ENCODE results near the gene FGF14.

Gene FGF14

GRCh38 chr13:101828119-101828518 is 573.7 kb downstream of the FGF14 start:
- Mint-ChIP-seq H3K4me3 (no peak overlapping the region), H3K4me1 (ENCODE audit: low read depth) (no peaks in the 10 kb centered on the region), H3K27me3 (peaks cover 4% of the 10 kb centered on the region), H3K27ac (no peak overlapping the region), H3K9me3 (no peaks in the 10 kb centered on the region), H3K36me3 (ENCODE audit: low read depth) (no peaks in the 10 kb centered on the region)

DNA sequence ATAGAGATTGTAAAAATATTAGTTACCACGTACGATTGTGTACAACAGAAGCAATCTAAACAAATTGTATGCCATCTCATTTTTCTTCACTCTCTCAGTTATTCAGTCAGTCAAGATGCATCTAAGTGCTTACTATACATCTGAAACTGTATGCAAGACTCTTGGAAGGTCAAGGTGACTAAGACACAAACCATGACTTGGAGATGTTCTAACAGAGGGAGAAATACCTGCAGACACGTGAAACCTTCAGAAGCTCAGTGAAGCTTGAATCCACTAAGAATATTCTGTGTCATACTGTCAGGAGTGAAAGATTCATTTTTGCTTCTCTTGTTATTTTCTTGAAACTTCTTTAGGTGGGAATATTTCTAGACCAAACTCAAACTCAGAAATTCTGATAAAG is 584.0 kb downstream of the FGF14 start:
- H3K36me3 Mint-ChIP-seq (ENCODE audit: low read depth): no peaks in the 10 kb centered on the region
- H3K27ac Mint-ChIP-seq: no peak overlapping the region
- no peak overlapping the region for H3K4me3 Mint-ChIP-seq
- H3K4me1 Mint-ChIP-seq (ENCODE audit: low read depth): no peaks in the 10 kb centered on the region
- no peaks in the 10 kb centered on the region for H3K9me3 Mint-ChIP-seq
- no peaks in the 10 kb centered on the region for H3K27me3 Mint-ChIP-seq

GRCh38 chr13:101811881-101812280 is 590.0 kb downstream of the FGF14 start:
- no peak overlapping the region for H3K27ac Mint-ChIP-seq
- H3K27me3 Mint-ChIP-seq: no peaks in the 10 kb centered on the region
- no peaks in the 10 kb centered on the region for H3K36me3 Mint-ChIP-seq (ENCODE audit: low read depth)
- H3K4me1 Mint-ChIP-seq (ENCODE audit: low read depth): no peaks in the 10 kb centered on the region
- no peak overlapping the region for H3K4me3 Mint-ChIP-seq
- no peaks in the 10 kb centered on the region for H3K9me3 Mint-ChIP-seq

GRCh38 chr13:101811284-101811839 is 590.5 kb downstream of the FGF14 start:
- H3K4me1 Mint-ChIP-seq (ENCODE audit: low read depth): no peaks in the 10 kb centered on the region
- H3K27ac Mint-ChIP-seq: no peak overlapping the region
- no peaks in the 10 kb centered on the region for H3K36me3 Mint-ChIP-seq (ENCODE audit: low read depth)
- H3K9me3 Mint-ChIP-seq: no peaks in the 10 kb centered on the region
- H3K27me3 Mint-ChIP-seq: no peaks in the 10 kb centered on the region
- no peak overlapping the region for H3K4me3 Mint-ChIP-seq

DNA sequence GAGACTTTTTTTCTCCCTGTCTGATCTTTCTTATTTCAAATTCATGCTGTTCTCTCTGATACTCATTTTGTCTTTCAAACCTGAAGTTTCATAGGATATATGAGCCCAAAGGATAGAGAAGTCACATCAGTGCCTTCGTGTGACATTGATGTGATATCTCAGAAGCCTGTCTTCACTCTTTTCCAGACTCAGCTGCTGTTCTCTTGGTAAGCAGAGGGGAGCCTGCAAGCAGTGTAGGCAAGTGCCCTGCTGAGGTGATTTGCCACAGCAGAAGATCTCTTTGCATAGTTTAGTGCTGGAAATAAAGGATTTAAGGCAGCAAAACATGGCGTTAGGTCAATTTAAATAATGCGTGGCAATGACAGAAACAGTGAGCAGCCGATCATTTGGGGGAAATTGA is 602.7 kb downstream of the FGF14 start:
- Mint-ChIP-seq H3K4me3 (no peak overlapping the region), H3K36me3 (ENCODE audit: low read depth) (no peaks in the 10 kb centered on the region), H3K27ac (no peak overlapping the region), H3K9me3 (no peaks in the 10 kb centered on the region), H3K27me3 (no peaks in the 10 kb centered on the region), H3K4me1 (ENCODE audit: low read depth) (no peaks in the 10 kb centered on the region)

GRCh38 chr13:101798437-101798836 is 603.4 kb downstream of the FGF14 start:
- Mint-ChIP-seq H3K9me3 (no peaks in the 10 kb centered on the region), H3K27ac (no peak overlapping the region), H3K36me3 (ENCODE audit: low read depth) (no peaks in the 10 kb centered on the region), H3K4me1 (ENCODE audit: low read depth) (no peaks in the 10 kb centered on the region), H3K27me3 (no peaks in the 10 kb centered on the region), H3K4me3 (no peak overlapping the region)

- Mint-ChIP-seq H3K27ac (no peak overlapping the region), H3K36me3 (ENCODE audit: low read depth) (no peaks in the 10 kb centered on the region), H3K4me1 (ENCODE audit: low read depth) (no peaks in the 10 kb centered on the region), H3K27me3 (peaks cover 6% of the 10 kb centered on the region), H3K4me3 (no peak overlapping the region), H3K9me3 (no peaks in the 10 kb centered on the region)
Observed at GRCh38 chr13:101795460-101795859, 606.4 kb downstream of the FGF14 start.

DNA sequence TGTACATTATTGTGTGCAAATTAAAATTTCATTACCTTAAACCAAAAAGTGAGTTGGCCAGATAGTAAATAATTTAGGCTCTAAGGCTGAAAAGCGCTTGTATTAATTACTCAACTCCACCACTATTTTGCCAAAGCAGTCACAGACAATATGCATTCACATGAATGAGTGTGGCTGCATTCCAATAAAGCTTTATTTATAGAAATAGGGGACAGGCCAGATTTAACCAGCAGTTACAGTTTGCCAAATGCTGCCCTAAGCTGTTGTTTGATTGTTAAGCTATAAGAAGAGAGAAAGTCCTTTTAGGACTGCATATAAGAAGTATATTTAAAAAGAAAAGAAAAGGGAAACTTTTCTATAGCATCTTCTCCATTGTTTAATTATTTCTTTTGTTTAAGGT is 606.8 kb downstream of the FGF14 start:
- H3K27ac Mint-ChIP-seq: no peak overlapping the region
- H3K4me1 Mint-ChIP-seq (ENCODE audit: low read depth): no peaks in the 10 kb centered on the region
- no peaks in the 10 kb centered on the region for H3K9me3 Mint-ChIP-seq
- H3K36me3 Mint-ChIP-seq (ENCODE audit: low read depth): no peaks in the 10 kb centered on the region
- H3K4me3 Mint-ChIP-seq: no peak overlapping the region
- H3K27me3 Mint-ChIP-seq: peaks cover 6% of the 10 kb centered on the region

- H3K4me3 Mint-ChIP-seq: no peak overlapping the region
- H3K4me1 Mint-ChIP-seq (ENCODE audit: low read depth): no peaks in the 10 kb centered on the region
- H3K27ac Mint-ChIP-seq: no peak overlapping the region
- no peaks in the 10 kb centered on the region for H3K36me3 Mint-ChIP-seq (ENCODE audit: low read depth)
- H3K9me3 Mint-ChIP-seq: no peaks in the 10 kb centered on the region
- peaks cover 14% of the 10 kb centered on the region for H3K27me3 Mint-ChIP-seq
Observed at GRCh38 chr13:101792189-101792588, 609.7 kb downstream of the FGF14 start.

DNA sequence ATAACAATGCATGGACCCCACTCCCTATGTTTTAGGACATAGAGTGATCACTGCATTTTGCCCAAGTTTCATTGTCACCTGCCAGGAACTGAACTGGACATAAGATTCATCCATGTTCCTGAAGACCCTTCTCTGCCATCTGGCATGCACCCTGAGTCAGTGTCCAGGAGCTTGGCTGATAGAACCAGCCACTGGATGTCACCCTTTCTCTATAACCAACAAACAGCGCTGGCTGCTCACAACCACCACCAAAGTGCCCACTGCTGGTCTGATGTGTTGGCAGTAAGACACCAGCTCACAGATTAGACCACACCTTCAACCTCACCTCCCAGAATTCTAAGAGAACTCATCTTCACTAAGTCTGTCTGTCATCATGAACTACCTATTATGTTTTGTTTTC is 616.0 kb downstream of the FGF14 start:
- Mint-ChIP-seq H3K4me1 (ENCODE audit: low read depth) (no peaks in the 10 kb centered on the region), H3K27me3 (peaks cover 8% of the 10 kb centered on the region), H3K27ac (no peak overlapping the region), H3K4me3 (no peak overlapping the region), H3K9me3 (no peaks in the 10 kb centered on the region), H3K36me3 (ENCODE audit: low read depth) (no peaks in the 10 kb centered on the region)

GRCh38 chr13:101784313-101784712 is 617.5 kb downstream of the FGF14 start:
- Mint-ChIP-seq H3K9me3 (no peaks in the 10 kb centered on the region), H3K4me1 (ENCODE audit: low read depth) (no peaks in the 10 kb centered on the region), H3K36me3 (ENCODE audit: low read depth) (no peaks in the 10 kb centered on the region), H3K4me3 (no peak overlapping the region), H3K27me3 (peaks cover 8% of the 10 kb centered on the region), H3K27ac (no peak overlapping the region)

DNA sequence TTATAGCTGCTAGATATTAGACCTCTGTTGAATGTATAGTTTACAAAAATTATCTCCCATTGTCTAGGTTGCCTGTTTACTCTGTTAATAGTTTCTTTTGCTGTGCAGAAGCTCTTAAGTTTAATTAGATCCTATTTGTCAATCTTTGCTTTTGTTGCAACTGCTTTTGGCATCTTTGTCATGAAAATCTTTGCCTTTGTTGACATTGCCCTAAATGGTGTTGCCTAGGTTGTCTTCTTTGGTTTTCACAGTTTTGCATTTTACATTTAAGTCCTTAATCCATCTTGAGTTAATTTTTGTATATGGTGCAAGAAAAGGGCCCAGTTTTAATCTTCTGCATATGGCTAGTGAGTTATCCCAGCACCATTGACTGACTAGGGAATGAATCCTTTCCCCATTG is 618.3 kb downstream of the FGF14 start:
- no peaks in the 10 kb centered on the region for H3K9me3 Mint-ChIP-seq
- peaks cover 4% of the 10 kb centered on the region for H3K27me3 Mint-ChIP-seq
- H3K4me3 Mint-ChIP-seq: no peak overlapping the region
- H3K4me1 Mint-ChIP-seq (ENCODE audit: low read depth): no peaks in the 10 kb centered on the region
- H3K36me3 Mint-ChIP-seq (ENCODE audit: low read depth): no peaks in the 10 kb centered on the region
- H3K27ac Mint-ChIP-seq: no peak overlapping the region

DNA sequence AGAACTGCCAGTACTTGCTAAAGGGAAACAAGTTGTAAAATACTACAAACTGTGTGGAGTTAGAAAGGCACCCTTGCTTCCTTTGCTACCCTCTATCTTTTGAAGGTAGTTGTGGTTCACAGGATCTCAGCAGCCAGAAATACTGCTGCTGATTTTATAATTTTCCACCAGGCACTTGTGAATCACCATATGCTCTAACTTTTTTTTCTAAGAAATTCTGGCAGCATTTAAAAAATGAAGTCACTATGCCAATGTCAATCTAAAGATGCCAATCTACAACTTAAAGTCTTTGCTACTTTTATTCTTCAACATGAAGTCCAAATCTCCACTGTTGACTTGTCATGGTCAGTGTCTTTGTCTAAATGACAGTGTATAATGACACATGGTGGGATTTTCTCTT is 621.6 kb downstream of the FGF14 start:
- Mint-ChIP-seq H3K4me3 (no peak overlapping the region), H3K27ac (no peak overlapping the region), H3K9me3 (no peaks in the 10 kb centered on the region), H3K36me3 (ENCODE audit: low read depth) (no peaks in the 10 kb centered on the region), H3K27me3 (no peaks in the 10 kb centered on the region), H3K4me1 (ENCODE audit: low read depth) (no peaks in the 10 kb centered on the region)

GRCh38 chr13:101779147-101779546 is 622.7 kb downstream of the FGF14 start:
- Mint-ChIP-seq H3K4me1 (ENCODE audit: low read depth) (no peaks in the 10 kb centered on the region), H3K36me3 (ENCODE audit: low read depth) (no peaks in the 10 kb centered on the region), H3K9me3 (no peaks in the 10 kb centered on the region)

GRCh38 chr13:101775267-101775666 is 626.6 kb downstream of the FGF14 start:
- H3K9me3 Mint-ChIP-seq: no peaks in the 10 kb centered on the region
- no peaks in the 10 kb centered on the region for H3K4me1 Mint-ChIP-seq (ENCODE audit: low read depth)
- no peaks in the 10 kb centered on the region for H3K36me3 Mint-ChIP-seq (ENCODE audit: low read depth)
- no peak overlapping the region for H3K27ac Mint-ChIP-seq
- H3K4me3 Mint-ChIP-seq: no peak overlapping the region
- no peaks in the 10 kb centered on the region for H3K27me3 Mint-ChIP-seq

More at GRCh38 chr13:101779147-101779546, 622.7 kb downstream of the FGF14 start:
- Mint-ChIP-seq H3K27me3 (no peaks in the 10 kb centered on the region), H3K27ac (no peak overlapping the region), H3K4me3 (no peak overlapping the region)

GRCh38 chr13:101774393-101774792 is 627.5 kb downstream of the FGF14 start:
- H3K4me3 Mint-ChIP-seq: no peak overlapping the region
- H3K36me3 Mint-ChIP-seq (ENCODE audit: low read depth): no peaks in the 10 kb centered on the region
- no peaks in the 10 kb centered on the region for H3K4me1 Mint-ChIP-seq (ENCODE audit: low read depth)
- H3K9me3 Mint-ChIP-seq: no peaks in the 10 kb centered on the region
- no peak overlapping the region for H3K27ac Mint-ChIP-seq
- H3K27me3 Mint-ChIP-seq: no peaks in the 10 kb centered on the region

All from stimulated activated naive CD8-positive, alpha-beta T cell treated with anti-CD3 and anti-CD28 coated beads, Interleukin-15, Interleukin-2, amounts not matched to agents 100 ng/mL and 50 ng/mL, for 24 hours (primary cell).